ENCODE data around the gene RTBDN.

GRCh38 chr19:12875086-12875485 lies 40.7 kb upstream of the RTBDN start:
- TF ChIP-seq, protein P1, sequence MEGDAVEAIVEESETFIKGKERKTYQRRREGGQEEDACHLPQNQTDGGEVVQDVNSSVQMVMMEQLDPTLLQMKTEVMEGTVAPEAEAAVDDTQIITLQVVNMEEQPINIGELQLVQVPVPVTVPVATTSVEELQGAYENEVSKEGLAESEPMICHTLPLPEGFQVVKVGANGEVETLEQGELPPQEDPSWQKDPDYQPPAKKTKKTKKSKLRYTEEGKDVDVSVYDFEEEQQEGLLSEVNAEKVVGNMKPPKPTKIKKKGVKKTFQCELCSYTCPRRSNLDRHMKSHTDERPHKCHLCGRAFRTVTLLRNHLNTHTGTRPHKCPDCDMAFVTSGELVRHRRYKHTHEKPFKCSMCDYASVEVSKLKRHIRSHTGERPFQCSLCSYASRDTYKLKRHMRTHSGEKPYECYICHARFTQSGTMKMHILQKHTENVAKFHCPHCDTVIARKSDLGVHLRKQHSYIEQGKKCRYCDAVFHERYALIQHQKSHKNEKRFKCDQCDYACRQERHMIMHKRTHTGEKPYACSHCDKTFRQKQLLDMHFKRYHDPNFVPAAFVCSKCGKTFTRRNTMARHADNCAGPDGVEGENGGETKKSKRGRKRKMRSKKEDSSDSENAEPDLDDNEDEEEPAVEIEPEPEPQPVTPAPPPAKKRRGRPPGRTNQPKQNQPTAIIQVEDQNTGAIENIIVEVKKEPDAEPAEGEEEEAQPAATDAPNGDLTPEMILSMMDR (conservative IDR thresholded peaks at IDR 0.05; ENCODE audit: low read depth in 2 of 2), result no peak
- TF ChIP-seq EZH2 (IDR thresholded peaks at IDR 0.05; ENCODE audit: low read depth, unreplicated experiment) (no peak), EZH2phosphoT487 (IDR thresholded peaks at IDR 0.05; ENCODE audit: unreplicated experiment) (no peak), CREB1 (CRISPR knock-in tag; IDR thresholded peaks at IDR 0.05; ENCODE audit: low read depth) (no peak), JUNB (IDR thresholded peaks at IDR 0.05; ENCODE audit: unreplicated experiment) (no peak), POLR2AphosphoS5 (IDR thresholded peaks at IDR 0.05; ENCODE audit: low read depth) (no peak)

Data from GM23338 (cell line).